NCI-H2196 treated with DMSO at 0.1 percent for 48 hours (cell line): ENCODE results near the gene CFHR5.
"Not testable (repeated sequence)": the region's sequence is repeated elsewhere in the genome, so short reads cannot be mapped to it uniquely, and the experiment has no call there.

Experiments used
- DNase-seq: peaks from one replicate; lab custom pipeline; 2025; ENCODE audit not compliant: unreplicated experiment; lab: John Stamatoyannopoulos, UW

CFHR5 gene

DNA sequence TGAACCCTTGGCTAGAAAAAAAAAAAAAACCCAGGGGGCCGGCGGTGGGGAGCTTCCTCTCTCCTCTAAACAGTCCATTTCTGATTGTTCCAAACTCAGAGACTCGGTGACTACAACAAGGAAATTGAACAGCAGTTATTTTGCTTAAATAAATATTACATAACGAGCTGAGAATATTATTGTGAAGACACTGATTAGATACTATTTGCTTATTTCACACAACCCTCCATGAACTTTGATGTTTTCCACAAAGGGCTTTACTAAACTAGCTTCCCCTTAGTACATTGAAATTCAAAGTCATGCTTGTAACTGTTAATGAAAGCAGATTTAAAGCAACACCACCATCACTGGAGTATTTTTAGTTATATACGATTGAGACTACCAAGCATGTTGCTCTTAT lies at the start of gene CFHR5:
TSS of gene CFHR5 (plus strand) at position 279 of the 400 bp plus-strand sequence. CDS start at position 388, 109 bp downstream.
- no peak for DNase-seq

GRCh38 chr1:196932853-196933252 lies 44.5 kb upstream of the CFHR5 start:
- not testable (repeated sequence) for DNase-seq

DNA sequence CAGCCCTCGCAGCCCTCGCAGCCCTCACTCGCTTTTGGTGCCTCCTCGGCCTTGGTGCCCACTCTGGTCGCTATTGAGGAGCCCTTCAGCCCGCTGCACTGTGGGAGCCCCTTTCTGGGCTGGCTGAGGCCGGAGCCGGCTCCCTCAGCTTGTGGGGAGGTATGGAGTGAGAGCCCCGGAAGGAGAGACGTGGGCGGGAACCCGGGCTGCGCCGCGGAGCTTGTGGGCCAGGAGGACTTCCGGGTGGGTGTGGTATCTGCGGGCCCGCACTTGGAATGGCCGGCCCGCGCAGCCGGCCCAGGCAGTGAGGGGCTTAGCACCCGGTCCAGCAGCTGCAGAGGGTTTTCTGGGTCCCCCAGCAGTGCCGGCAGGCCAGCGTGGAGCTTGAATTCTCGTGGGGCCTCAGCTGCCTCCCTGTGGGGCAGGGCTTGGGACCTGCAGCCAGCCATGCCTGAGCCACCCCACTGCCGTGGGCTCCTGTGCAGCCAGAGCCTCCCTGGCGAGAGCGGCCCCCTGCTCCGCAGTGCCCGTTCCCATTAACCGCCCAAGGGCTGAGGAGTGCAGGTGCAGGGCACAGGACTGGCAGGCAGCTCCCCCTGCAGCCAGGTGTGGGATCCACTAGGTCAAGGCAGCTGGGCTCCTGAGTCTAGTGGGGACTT lies 43.7 kb upstream of the CFHR5 start:
- no peak for DNase-seq

DNA sequence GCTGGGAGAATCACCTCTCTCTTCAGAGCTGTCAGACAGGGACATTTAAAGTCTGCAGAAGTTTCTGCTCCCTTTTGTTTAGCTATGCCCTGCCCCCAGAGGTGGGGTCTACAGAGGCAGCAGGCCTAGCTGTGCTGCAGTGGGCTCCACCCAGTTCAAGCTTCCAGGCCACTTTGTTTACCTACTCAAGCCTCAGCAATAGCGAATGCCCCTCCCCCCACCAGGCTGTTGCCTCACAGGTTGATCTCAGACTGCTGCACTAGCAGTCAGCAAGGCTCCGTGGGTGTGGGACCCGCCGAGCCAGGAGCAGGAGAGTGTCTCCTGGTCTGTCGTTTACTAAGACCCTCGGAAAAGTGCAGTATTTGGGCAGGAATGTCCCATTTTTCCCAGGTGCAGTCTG lies 35.9 kb upstream of the CFHR5 start:
- not testable (repeated sequence) for DNase-seq

DNA sequence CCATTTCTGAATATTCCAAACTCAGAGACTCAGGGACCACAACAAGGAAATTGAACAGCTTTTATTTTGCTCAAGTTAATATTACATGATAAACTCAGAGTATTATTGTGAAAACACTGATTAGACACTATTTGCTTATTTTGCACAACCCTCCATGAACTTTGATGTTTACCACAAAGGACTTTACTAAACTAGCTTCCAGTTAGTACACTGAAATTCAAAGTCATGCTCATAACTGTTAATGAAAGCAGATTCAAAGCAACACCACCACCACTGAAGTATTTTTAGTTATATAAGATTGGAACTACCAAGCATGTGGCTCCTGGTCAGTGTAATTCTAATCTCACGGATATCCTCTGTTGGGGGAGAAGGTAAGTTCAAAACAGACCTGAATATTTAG lies 33.8 kb upstream of the CFHR5 start, which contains the start of gene CFHR2:
TSS of gene CFHR2 (plus strand) at position 171 of the 400 bp plus-strand sequence. CDS start at position 314, 143 bp downstream.
- not testable (repeated sequence) for DNase-seq

GRCh38 chr1:196951711-196952394 lies 25.5 kb upstream of the CFHR5 start:
- no peak for DNase-seq

GRCh38 chr1:196954778-196955177 lies 22.6 kb upstream of the CFHR5 start:
- no peak for DNase-seq

- no peak for DNase-seq
These were observed 21.4 kb upstream of the CFHR5 start for GRCh38 chr1:196955926-196956325.

DNA sequence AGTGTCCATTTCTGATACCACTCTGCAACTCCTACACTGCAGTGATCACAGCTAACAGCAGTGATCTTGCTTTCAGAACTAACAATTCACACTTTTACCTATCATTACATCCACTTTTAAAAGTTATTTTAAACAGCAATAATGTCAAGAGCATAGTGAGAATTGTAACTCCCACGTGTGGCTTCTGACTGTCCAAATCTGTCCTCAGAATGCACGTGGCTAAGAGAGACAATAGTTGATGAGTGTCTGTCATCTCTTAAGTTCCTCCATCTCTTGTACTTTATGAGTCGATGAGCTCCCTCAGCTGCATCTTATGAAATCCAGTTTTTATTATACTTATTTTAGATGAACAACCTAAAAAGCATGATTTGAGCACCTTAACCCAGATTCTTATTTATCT lies 16.5 kb upstream of the CFHR5 start:
- no peak for DNase-seq

DNA sequence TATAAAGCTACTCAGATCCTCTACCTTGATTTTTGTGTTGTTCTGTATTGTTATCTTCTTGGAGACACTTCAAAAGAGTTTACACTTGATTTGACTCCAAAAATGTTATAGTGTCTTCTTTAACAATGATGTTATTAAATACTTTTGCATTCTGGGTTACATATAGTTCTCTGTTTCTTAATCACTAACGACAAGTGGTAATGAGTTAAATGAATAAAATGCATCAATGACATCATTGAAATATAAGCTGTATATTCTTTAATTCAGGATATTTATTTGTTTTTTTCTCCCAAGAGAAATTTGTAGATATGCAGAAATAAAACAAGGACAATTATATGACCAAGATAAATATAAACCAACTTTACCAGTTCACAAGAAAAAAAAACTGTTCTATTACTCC lies 7.2 kb upstream of the CFHR5 start:
- no peak for DNase-seq

DNA sequence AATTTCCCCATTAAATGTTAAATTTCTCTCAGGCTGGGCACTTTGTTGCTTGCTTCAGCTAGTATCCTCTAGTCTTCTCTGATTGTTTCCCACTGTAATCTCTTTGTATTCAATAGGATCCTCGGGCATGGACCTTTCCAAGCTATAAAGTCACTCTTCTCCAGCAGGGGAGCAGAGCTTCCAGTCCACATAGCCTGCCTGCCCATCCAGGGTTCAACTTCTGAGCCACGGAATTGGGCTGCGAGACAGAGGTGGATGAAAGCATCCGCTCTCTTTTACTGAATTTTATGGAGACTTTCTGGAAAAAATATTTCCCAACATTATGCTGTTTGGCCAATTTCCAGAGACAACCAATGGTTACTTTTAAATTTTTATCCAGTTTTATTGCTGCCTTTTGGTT lies 1.1 kb upstream of the CFHR5 start:
- DNase-seq: no peak

- DNase-seq: no peak
These were observed 3.5 kb downstream of the CFHR5 start for GRCh38 chr1:196980859-196981258.

DNA sequence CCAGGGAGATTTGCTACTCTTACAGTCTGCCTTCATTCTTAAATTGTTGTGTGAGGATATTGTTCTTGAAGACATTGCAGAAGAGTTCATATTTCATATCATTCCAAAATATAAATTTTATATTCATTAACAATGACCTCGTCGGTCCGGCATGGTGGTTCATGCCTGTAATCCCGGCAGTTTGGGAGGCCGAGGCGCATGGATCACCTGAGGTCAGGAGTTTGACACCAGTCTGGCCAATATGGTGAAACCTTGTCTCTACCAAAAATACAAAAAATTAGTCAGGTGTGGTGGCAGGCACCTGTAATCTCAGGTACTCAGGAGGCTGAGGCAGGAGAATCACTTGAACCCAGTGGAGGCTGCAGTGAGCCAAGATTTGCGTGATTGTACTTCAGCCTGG lies 4.9 kb downstream of the CFHR5 start:
- DNase-seq: not testable (repeated sequence)

DNA sequence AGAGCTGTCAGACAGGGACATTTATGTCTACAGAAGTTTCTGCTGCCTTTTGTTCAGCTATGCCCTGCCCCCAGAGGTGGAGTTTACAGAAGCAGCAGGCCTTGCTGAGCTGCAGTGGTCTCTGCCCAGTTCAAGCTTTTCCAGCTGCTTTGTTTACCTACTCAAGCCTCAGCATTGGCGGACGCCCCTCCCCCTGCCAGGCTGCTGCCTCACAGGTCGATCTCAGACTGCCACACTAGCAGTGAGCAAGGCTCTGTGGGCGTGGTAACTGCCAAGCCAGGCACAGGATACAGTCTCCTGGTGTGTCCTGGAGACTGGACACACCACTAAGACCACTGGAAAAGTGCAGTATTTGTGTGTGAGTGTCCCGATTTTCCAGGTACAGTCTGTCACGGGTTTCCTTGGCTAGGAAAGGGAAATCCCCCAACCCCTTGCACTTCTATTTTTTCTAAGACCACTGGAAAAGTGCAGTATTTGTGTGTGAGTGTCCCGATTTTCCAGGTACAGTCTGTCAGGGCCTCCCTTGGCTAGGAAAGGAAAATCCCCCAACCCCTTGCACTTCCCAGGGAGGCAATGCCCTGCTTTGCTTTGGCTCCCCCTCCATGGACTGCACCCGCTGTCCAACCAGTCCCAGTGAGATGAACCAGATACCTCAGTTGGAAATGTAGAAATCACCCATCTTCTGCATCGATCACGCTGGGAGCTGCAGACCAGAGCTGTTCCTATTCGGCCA lies 14.7 kb downstream of the CFHR5 start:
- not testable (repeated sequence) for DNase-seq

- DNase-seq: no peak
These were observed 16.6 kb downstream of the CFHR5 start for GRCh38 chr1:196993916-196994315.

DNA sequence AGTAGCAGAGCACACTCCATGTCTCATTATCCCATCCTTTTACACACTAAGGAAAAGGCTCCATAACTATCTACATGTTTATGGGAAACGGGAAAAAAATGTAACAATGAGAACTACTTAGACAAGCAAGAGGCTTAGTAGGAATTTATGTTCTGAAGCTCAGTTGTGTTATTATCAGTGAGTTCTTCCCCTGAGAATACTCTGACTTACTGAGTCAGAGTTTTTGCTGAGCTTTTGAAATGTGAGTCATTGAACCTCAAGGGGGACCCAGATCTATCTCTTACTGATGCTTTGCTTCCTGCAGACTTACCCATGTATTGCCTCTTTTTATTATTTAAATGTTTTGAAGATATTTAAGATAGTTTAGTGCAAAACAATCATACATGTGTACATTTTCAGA lies 20.1 kb downstream of the CFHR5 start:
- no peak for DNase-seq

DNA sequence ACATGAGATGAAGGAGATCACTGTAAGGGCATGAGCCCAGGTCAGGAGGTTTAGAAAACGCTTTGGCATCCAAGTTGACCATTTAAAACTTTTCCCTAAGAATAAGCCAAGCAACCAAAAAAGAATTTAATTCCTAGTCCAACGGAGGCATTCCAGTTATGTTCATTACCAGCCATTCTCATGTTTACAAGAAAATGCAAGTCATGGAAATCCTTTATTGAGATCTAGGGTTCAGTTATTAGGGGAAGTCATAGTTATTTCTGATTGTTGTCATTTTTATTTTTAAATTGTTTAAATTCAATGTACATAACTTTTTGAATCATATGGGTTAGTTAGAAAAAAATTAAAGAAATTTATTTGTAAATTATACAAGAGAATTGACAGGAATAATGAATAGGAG lies 24.5 kb downstream of the CFHR5 start:
- no peak for DNase-seq

- DNase-seq: no peak
These were observed 25.8 kb downstream of the CFHR5 start for GRCh38 chr1:197003132-197003531.

DNA sequence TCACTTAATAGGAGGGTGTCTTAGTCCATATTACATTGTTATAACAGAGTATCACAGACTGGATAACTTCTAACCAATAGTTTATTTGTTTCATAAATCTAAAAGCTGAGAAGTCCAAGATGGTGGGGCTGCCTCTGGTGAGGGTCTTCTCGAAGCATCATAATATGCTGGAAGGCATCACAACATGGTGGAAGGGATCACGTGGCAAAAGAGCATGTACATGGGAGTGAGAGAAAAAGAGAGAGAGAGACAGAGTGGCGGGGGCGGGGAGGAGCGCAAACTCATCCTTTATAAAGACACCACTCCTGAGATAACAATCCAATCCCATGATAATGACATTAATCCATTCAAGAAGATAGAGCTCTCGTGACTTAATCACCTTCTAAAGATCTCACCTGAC lies 31.5 kb downstream of the CFHR5 start:
- DNase-seq: no peak

DNA sequence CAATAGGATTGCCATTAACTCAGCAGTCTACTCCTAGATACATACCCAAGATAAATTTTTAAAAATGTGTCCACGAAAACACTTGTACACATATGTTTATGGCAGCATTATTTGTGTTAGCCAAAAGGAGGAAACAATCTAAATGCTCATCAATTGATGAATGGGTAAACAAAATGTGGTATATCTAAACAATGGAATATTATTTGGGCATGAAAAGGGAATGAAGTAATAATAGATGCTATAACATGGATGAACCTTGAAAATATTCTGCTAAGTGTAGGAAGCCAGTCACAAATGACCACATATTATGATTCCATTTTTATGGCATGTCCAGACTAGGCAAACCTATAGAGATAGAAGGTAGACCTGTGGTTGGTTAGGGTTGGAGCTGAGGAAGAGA lies 34.3 kb downstream of the CFHR5 start:
- no peak for DNase-seq

DNA sequence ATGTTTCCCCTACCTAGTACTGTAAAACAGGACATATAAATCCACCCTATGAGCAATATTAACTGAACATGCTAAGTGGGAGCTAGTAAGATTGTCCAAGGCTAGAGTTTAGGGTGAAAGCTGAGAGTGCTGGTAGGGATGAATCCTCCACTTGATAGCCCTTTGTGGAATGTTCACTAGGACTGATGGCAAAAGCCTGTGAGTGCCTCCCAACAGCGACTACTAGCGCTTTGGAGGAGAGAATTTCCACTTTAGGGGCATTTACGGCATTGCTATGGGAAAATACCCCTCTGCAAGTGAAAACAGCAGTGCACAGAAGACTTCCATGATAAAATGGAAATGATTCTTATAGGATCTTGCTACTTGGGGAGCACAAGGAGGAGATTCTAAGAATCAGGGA lies 35.9 kb downstream of the CFHR5 start:
- DNase-seq: no peak

DNA sequence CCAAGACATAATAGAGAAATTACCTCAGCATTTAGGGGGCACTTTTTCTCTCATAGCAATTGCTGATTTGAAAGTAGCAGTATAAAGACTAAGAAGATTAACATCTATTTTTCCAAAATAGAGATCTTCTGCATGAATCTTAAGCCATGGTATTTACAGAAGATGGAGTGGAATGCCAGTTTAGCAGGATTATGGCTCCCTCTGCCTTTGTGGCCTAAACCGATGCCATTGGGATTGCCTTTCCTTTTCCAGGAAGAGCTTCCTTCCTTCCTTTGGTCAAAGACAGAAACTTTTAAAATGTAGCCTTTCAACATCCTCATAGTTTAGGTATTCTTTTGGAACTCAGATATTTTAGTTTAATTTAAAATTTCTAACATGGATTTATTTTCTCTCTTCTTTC lies 39.4 kb downstream of the CFHR5 start:
- no peak for DNase-seq
